SK-N-SH (cell line): ENCODE data around the gene ACVRL1.

Source experiments
- FOXM1 ChIP-seq: IDR thresholded peaks from 2 replicates; pipeline ENCODE4 v1.4.0; 2012; ENCODE audit warnings: low read depth, mild to moderate bottlenecking
- JUND ChIP-seq: IDR thresholded peaks from 2 replicates; pipeline ENCODE4 v1.4.0; 2012
- TF ChIP-seq, protein P1 (sequence below): fragments of 200-600 bp; sonication (generic); IDR thresholded peaks from 2 replicates; pipeline ENCODE4 v1.6.1; 2017; ENCODE audit warnings: antibody characterized with exemption, mild to moderate bottlenecking, moderate library complexity

DNA sequence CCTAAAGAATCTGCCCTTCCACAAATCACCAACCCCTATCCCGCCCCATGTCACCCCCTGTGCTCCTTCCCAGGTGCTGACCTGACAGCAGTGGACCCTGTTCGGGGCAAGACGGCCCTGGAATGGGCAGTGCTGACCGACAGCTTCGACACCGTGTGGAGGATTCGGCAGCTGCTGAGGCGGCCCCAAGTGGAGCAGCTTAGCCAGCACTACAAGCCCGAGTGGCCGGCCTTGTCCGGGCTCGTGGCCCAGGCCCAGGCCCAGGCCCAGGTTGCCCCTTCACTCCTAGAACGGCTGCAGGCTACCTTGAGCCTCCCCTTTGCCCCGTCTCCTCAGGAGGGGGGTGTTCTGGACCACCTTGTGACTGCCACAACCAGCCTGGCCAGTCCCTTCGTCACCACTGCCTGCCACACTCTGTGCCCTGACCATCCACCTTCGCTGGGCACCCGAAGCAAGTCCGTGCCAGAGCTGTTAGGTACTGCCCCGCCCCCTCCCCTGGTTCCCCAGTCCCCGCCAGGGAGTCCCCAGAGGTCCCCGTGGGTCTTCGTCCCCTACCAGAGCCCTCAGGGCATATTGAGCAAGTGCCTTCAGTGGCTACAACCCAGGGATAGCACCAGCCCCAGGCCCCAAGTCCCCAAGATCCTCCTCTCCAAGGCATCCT lies 16.7 kb upstream of the ACVRL1 start:
- TF ChIP-seq, protein P1, sequence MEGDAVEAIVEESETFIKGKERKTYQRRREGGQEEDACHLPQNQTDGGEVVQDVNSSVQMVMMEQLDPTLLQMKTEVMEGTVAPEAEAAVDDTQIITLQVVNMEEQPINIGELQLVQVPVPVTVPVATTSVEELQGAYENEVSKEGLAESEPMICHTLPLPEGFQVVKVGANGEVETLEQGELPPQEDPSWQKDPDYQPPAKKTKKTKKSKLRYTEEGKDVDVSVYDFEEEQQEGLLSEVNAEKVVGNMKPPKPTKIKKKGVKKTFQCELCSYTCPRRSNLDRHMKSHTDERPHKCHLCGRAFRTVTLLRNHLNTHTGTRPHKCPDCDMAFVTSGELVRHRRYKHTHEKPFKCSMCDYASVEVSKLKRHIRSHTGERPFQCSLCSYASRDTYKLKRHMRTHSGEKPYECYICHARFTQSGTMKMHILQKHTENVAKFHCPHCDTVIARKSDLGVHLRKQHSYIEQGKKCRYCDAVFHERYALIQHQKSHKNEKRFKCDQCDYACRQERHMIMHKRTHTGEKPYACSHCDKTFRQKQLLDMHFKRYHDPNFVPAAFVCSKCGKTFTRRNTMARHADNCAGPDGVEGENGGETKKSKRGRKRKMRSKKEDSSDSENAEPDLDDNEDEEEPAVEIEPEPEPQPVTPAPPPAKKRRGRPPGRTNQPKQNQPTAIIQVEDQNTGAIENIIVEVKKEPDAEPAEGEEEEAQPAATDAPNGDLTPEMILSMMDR, result no peak
- TF ChIP-seq JUND, result no peak
- TF ChIP-seq FOXM1, result no peak
